ENCODE measurements around the gene HPS4.

The HPS4 gene

DNA sequence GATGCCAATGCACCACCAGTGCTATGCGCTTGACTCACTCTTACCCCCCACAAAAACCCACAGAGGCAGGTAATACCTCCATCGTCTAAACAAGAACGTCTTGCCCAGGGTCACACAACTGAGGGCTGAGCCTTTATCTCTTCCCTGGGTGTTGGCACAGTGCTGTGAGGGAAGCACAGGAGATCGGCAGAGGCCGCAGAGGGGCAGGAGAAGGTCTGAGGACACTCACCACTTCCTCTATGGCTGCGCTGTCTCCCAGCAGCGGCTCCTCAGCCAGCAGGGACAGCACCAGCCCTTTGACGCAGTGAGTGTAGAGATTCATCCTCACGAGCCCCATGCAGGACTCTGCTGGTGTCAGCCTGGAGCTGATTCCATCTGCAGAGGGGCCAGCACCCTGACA is 19.9 kb downstream of the HPS4 start:
- no peak for FAIRE-seq

DNA sequence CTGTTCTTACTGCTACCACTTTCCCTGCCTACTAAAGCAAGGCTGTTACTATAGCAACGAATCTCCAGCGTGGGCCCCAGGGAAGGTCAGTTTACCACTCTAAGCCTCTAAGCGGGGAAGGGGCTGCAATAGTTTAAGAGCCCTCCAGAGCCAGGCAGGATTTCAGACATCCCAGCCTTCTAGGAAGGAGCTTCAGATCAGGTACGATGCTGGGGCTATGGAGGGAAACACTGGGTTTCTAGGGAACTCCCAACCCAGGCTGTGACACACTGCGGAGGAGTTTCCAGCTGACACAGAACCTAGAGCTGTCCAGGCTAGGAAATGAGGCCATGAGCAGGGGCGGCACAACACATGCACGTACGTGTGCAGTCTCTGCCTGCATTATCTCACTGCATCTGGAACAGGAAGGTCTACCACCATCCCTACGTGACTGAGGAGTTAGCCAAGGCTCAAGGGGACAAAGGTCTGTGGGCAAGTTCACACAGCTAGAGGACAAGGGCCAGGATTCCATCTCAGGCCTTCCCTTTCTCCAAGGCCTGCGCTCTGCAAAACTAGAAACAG is 20.4 kb downstream of the HPS4 start:
- FAIRE-seq, result no peak

DNA sequence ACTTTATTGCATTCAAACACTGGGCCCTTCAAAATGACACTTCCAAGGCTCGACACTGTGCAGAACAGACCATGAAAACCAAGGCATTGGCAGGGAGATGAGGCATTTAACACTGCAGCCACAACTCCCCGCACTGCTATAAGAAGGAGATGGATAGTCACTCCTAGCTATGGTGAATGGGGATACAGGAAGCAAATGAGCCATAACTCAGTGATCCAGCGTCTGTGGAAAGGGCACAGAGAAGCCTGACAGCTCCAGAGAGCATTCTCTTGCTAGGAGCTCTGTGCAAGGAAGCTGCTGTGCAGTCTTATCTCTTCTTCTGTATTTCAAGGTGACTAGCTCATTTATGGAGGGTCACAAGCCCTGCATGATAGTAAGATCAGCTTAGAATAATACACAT is 20.9 kb downstream of the HPS4 start:
- FAIRE-seq, result no peak

DNA sequence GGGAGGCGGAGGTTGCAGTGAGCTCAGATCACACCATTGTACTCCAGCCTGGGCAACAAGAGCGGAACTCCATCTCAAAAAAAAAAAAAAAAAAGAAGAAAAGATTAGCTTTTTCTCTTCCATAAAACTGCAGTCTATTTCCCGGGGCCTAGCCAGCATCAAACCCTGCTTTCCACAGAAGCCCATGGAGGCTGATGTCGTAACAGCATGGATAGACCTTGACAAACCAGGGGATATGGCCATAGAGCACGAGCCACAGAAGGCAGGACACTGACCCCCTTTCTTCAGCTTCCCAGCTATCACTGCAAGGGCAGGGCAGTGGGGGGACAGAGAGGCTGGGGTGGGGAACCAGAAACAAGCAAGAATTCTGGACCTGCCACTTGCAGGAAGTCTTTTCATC is 21.5 kb downstream of the HPS4 start:
- FAIRE-seq, result no peak

DNA sequence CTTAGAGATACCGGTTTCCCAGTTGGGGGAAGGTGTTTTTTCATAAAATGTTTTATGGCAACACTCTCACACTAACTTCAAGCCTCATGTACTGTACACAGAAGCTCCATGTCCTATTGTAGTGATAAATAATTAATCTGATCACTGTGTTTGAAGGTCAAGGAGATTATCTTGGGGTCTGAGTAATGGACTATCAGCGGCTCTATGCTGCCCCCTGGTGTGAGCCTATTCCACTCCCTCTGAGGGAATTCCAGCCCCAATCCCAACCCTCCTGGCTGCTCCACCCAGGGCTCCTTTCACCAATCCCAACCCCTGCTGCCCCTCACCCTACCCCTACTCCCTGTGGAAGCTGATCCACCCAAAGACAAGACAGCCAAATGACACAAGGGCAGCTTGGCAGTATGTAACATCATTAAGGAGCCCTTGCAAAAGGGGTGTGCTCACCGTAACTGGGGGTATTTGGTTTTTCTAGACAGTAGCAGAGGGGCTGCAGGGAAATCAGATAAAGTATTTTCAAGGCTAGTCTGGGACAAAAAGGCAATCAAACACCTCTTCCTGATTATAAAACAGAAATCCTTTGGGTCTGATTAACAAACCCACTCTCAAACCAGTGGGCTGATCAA is 22.3 kb downstream of the HPS4 start:
- no peak for FAIRE-seq

DNA sequence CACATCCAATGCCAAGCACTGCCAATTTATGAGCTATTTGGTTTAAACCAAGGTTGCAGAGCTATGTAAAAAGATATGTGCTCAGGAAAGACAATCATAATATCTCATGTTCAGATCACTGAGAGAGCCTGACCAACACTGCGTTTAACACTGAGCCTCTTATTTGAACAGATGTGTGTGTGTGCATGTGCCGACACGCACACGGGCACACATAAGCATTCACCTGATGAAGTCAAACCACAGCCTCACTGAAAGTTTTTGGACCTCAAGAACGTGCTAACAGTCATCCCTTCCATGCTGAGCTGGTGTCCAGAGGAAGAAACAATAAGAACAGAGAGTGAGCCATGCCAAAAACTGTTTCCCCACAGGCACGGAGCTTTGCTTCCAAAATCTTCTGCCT is 23.4 kb downstream of the HPS4 start:
- FAIRE-seq, result no peak

DNA sequence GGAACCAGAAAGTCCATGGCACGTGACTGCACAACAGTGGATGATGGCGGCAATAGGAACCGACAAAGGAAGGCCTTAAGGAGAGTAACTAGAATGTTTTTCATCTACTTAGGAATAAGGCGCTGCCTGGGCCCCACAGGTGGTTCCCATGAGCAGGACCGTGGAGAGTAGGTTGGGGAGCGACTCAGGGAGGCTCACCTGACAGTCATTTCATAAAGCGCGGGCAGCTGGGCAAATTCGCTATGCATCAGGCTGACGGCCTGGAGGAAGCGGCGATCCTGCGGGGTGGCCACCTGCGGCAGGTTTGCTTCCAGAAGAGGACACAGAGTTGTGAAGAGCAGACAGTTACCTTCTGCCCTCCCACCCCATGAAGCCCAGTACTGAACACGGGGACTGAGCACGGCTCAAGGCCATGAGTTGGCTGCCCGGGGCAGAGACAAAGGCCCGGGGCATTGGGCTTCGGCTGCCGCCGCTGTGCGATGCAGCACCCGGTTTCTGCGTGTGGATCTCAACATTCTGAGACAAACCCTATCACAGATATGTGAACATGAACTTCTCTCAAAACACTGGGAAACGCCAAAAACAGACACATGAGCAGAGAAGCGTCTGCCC is 25.8 kb downstream of the HPS4 start:
- FAIRE-seq, result no peak

DNA sequence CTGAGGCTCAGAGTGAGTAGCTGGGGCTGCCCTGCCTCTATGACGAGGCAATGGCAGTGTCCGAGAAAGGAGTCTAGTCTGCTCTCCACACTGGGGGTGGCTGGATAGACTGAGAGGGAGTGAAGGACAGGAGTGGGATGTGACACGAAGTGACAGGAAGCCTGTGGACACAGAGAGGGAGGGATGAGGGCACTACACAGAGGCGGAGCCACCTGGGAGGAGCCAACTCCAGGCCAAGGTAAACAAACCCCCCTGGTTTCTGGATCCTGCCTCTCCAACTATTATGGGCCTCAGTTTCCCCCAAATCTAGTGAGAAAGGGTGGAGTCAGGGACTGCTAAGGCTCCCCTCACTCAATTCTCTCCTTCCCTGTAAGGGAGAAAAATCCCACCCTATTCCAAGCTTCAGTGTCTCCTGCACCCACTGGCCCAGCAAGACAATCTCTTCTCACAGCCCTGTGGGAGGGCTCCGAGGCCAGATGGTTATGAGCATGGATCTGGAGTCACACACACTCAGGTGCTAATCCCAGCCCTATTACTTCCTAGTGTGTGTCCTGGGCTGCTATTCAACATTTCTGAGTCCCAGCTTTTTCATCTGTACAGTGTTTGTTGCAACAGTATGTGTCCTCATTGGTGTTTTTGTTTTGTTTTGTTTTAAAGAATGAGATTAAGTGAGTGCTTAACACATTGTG is 29.6 kb downstream of the HPS4 start:
- no peak for FAIRE-seq

DNA sequence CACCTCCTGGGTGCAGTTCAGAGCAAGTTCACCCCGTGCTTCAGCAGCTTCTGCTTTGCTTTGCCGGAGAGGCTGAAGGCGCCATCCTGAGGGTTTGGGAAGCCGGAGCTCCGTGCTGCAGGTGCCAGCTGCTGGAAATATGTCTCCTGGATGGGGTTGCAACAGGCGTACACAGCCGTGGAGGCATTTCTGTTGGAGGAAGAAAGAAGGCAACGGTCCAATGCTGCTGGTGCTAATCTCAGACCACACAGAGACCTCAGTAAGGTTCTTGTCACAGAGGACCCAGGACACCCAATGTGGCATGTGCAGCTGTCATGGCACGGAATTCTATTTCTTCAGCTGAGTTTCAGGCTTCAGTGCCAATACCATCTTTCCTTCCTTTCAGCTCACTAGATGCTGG is 30.4 kb downstream of the HPS4 start:
- no peak for FAIRE-seq

DNA sequence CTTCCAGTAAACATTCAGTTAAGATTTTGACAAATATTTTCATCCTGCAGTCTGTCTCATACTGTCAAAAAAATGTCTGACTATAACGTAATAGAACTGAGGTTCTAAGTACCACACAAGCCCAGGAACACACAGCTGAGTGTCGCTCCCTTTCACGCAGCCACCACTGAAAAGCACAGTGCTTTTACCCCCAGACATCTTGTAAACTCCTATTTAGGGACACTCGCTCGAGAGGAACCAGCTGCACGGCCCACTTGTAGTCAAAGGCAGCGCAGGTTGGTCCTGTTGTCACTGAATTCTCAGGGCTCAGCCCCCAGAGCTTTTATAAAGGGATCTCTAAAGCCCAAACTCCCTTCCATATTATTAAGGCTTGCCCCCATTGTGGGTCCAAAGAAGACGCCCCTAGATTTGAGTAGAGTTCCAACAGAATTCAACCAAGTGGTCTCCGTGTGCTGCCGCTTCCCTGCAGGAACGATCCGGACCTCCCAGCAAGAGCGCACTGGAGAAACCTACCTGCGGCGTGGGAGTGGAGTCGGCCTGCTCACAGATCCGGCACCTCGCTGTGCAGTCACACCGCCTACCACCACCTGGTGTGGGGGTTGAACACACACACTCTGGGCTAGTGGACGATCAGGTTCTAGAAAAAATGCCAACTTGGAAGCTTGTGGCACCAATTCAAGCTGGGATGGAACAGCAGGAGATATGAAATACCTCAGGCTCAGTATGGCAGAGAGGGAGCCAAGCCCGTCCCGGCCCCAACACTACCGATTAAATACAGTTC is 31.2 kb downstream of the HPS4 start:
- no peak for FAIRE-seq

DNA sequence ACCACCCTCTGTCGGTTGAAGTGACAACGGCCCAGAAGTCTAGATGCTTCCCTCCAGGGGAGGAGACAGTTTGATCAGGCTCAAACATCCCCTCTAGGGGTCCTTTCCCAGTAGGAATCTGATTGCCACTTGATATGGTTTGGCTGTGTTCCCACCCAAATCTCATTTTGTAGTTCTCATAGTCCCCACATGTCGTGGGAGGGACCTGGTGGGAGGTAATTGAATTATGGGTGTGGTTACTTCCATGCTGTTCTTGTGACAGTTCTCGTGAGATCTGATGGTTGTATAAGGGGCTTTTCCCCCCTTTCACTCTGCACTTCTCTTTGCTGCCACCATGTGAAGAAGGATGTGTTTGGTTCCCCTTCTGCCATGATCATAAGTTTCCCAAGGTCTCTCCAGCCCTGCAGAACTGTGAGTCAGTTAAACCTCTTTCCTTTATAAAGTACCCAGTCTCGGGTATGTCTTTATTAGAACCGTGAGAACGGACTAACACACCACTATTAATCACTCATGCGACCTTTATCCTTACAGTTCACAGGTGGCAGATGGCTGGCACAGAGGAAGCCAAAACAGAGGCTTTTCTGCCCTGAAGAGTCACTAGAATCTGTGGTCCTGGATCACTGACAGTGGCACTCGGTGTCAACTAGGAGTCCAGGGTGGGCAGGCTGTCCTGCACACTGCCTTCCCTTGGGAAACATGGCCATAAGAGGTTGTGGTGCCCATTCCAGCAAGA is 33.0 kb downstream of the HPS4 start:
- no peak for FAIRE-seq

DNA sequence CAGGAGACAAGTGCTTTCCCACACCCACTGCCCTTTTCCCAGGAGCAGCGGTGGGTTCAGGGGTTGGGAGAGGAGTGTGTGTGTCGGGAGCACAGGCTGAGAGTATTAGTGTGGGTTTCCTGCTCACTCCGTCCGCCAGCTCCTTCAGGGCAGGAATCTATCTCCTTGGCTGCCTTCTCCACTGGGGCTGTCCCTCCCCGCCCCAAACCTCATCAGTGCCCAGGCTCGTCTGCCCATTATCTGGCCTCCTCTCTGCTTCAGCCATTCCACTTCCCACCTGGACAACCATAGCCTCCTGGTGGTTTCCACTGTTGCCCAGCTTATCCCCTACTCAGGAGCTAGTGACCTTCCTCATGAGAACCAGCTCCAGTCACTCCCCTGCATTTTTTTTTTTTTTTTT is 34.6 kb downstream of the HPS4 start:
- no peak for FAIRE-seq

DNA sequence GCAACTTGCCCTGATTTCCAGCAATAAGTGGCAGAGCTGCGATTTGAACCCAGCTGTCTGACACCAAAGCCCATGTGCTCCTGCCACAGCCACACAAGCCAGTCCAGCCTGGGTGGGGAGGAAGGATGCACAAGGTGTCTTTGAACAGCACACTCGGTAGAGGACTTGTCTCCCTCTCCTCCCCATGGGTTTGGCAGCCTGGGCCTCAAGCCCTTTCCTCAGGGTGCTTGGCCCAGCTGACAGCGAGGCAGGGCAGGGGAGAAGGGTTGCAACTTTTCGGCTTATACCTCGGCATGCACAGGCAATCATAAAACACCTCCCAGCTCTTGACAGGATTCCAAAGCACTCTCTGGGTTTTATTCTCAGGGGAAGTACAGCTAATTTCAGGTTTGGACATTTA is 35.2 kb downstream of the HPS4 start:
- FAIRE-seq, result no peak

DNA sequence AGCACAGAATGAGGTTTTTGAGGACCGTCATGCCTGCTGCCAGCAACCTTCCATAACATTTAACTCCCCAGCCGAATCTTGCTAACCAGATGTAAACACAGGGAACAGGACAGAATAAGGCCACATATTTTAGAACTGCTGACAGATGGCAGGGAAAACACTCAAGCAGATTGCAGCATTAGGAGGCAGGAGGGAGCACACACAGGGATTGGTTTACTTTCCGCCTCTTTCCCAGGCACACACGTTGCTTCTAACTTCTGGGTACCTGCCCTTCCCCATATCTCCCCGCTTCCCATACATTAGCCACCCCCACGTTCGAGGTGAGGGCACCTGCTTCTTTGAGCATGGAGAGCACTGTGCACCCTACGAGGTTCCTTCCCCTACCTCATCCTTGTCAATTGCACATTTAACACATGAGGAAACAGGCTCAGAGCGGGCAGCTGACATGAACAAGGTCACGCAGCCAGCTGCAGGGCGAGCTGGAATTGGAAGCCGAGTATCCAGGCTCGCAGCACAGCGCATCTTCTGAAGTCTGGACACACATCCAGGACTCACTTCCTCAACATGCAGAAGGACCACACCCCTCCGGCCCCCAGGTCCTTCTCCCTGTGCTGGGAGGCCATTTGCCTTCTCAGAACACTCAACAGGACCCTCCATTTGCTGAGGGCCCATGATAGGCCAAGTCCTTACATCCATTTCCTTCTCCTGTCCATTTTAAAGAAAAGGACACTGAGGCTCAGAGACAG is 35.8 kb downstream of the HPS4 start:
- FAIRE-seq, result no peak

DNA sequence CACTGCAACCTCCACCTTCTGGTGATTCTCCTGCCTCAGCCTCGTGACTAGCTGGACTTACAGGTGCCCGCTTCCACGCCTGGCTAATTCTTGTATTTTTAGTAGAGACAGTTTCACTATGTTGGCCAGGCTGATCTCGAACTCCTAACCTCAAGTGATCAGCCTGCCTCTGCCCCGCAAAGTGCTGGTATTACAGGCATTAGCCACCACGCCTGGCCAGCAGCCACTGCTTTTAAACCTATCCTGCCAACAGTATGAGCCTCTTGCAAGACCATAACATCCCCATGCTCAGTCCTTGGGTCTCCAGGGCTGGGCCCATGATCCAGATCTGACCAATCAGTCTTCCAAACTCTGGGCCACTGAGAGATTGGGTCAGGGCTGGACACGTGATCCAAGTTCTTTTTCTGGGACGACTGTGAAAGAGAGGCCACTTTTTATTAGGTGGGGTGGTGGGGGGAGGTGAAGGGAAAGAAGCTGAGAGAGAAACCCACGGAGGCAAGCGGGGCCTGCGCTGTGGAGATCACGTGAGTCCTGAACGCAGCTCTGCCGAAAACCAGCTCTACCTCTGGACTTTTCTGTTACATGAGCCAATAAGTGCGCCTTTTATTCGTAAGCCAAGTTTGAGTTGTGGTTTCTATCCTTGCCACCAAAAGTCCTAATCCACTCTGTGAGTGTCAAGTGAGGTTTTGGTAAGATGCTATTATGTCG is 36.6 kb downstream of the HPS4 start:
- FAIRE-seq, result no peak

DNA sequence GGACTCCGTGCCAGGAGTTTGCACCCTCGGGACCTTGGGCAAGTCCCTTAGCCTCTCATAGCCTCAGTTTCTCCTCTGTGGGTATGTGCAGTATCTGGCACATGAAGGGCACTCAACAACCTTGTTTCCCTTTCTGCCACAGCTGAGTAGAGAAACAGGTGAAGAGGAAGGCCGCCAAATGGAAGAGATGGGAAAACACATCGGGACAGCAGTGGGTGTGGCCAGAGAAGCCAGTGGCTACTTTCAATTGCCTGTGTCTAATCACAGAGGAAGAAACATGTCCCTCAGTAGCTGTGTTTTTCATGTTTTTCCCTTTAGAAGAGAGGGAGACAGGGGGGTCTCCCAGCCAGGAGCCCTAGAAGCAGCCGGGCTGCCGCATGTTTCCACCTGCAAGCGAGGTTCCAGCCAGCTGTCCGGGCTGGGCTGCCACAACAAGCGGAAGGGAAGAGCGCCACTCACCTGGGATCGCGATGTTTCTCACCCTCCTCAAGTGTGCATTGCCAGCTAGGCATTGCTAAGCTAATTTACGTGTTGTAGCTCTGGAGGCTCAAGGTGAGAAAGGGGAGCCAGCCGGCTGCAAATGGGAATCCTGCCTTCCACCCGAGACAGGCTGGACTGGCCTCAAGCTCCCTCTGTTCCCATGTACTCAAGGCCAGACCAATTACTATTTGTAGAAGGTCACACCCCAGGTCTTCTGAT is 37.9 kb downstream of the HPS4 start:
- no peak for FAIRE-seq

DNA sequence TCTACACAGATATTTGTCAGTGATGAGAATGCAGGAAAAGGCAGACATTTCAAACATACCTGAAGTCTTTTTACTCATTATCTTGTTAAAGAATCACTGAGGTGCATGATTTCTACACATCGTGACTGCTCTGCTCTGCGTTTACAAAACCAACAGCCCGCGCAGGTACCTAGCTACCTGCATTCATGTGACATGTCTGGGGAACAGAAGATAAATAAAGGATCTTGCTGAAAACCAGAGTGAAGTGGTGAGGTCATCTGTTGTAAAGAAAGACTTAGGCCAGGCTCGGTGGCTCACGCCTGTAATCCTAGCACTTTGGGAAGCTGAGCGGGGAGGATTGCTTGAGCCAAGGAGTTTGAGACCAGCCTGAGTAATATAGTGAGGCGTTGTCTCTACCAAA is 38.8 kb downstream of the HPS4 start:
- FAIRE-seq, result no peak

DNA sequence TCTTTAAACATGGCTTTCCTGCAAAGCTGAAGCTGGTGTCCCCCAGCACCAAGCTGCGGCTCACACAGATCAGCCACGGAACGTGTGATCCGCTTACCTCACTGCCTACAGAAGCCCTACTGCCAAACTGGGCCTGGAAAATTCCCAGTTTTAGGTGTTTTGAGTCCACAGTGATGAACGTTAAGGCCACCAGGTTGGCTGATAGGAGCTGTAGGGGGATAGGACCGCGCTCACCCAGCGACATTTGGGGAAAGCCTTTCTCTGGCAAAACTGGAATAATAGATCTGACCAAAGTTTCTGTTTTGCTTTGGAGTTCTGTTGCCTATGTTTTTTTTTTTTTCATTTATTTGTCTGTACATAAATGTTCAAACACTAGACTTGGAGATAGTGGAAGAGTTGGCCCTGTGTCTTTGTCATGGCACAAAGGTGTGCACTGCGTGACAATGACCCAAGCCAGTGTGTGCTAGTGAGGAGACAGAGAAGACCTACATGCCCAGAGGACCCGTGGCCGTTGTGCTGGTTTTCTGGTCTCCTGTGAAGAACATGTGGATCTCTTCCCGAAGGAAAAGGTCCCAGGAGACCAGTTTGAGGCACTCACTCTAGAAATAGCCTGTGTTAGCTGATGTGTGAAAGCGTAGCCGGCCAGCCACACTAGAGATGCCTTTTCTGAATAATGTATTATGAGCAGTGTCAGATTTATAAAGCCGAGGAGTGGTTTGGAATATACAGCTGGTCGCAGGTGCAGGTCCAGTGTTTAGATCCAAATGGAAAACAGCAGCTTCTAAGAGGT is 39.5 kb downstream of the HPS4 start:
- no peak for FAIRE-seq

DNA sequence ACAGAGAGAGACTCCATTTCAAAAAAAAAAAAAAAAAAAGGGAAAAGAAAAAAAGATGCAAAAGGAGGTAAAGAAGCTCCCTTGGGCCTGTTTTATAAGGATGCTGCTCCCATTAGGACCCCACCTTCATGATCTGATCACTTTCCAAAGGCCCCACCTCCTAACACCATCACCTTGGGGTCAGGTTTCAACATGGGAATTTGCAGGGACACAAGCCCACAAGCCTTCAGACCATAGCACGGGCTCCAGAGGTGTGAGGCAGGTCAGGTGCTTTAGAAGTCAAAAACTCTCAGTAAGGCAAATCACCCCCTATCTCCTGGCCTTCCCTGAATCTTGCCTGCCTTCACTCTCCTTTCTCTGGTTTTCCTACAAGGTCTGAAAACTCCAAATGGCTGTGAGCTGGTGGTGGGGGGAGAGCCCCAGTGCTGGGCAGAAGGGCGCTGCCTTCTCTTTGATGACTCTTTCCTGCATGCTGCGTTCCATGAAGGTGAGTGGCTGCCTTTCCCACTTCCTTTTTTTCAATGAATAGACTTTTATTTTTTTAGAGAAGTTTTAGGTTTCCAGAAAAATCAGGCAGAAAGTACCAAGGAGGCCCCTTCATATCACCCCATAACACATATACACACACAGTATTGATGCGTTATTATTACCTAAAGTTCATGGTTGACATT is 41.4 kb downstream of the HPS4 start:
- FAIRE-seq, result no peak

Measured in TTC549 (cell line).